ENCODE measurements around the gene DCBLD2. TPM values are rescaled to one million over a fixed set of nuclear protein-coding genes. Genes with fewer than 3 reads are reported as not detected.

The DCBLD2 gene
- total RNA-seq, 1 donor from 2014 or later, result 23.2 TPM

GRCh38 chr3:98768961-98769360 is 132.5 kb downstream of the DCBLD2 start:
- no peak for DNase-seq (ENCODE audit: low spot score)

GRCh38 chr3:98766924-98767323 is 134.6 kb downstream of the DCBLD2 start:
- no peak for DNase-seq (ENCODE audit: low spot score)

GRCh38 chr3:98765721-98766120 is 135.8 kb downstream of the DCBLD2 start:
- no peak for DNase-seq (ENCODE audit: low spot score)

GRCh38 chr3:98764472-98764884 is 137.0 kb downstream of the DCBLD2 start:
- DNase-seq (ENCODE audit: low spot score), result no peak

GRCh38 chr3:98763819-98764418 is 137.6 kb downstream of the DCBLD2 start:
- no peak for DNase-seq (ENCODE audit: low spot score)

GRCh38 chr3:98763076-98763475 is 138.4 kb downstream of the DCBLD2 start, which contains the start of gene ST3GAL6:
Gene ST3GAL6, plus strand, starts transcription at chr3:98763340. Its CDS starts 5,101 bp downstream, at chr3:98768441.
- DNase-seq (ENCODE audit: low spot score), result peak; percentile 32

- DNase-seq (ENCODE audit: low spot score), result no peak
Observed at GRCh38 chr3:98761643-98762229, 139.8 kb downstream of the DCBLD2 start.

GRCh38 chr3:98759629-98760028 is 141.9 kb downstream of the DCBLD2 start:
- DNase-seq (ENCODE audit: low spot score), result no peak

- no peak for DNase-seq (ENCODE audit: low spot score)
Observed at GRCh38 chr3:98755601-98756000, 145.9 kb downstream of the DCBLD2 start.

GRCh38 chr3:98754483-98754882 is 147.0 kb downstream of the DCBLD2 start:
- DNase-seq (ENCODE audit: low spot score), result no peak

GRCh38 chr3:98750276-98750919 is 151.1 kb downstream of the DCBLD2 start:
- DNase-seq (ENCODE audit: low spot score), result no peak

GRCh38 chr3:98746882-98747281 is 154.6 kb downstream of the DCBLD2 start:
- no peak for DNase-seq (ENCODE audit: low spot score)

GRCh38 chr3:98746122-98746521 is 155.4 kb downstream of the DCBLD2 start:
- no peak for DNase-seq (ENCODE audit: low spot score)

Other genes with a start within 250 kb of the DCBLD2 start
- gene ST3GAL6, start 138.4 kb downstream of the DCBLD2 start, total RNA-seq, result 5.9 TPM